SH-SY5Y (cell line): ENCODE measurements around the gene NR6A1.

ENCODE experiments used
- GATA2 ChIP-seq: IDR thresholded peaks from 2 replicates; pipeline ENCODE4 v1.6.1; 2011; ENCODE audit warnings: mild to moderate bottlenecking, low read depth, low read length
- GATA3 ChIP-seq: IDR thresholded peaks from 2 replicates; pipeline ENCODE4 v1.6.1; 2011; ENCODE audit warnings: low read depth, mild to moderate bottlenecking, low read length, moderate library complexity

- no peak for TF ChIP-seq GATA2
- TF ChIP-seq GATA3, result no peak
These were observed 263.9 kb downstream of the NR6A1 start, which contains the start of gene NR5A1 for GRCh38 chr9:124506931-124507879.
